Measurements from ENCODE around the gene PLIN5.
"Not testable (repeated sequence)": the region's sequence is repeated elsewhere in the genome, so short reads cannot be mapped to it uniquely, and the experiment has no call there.

PLIN5 gene

DNA sequence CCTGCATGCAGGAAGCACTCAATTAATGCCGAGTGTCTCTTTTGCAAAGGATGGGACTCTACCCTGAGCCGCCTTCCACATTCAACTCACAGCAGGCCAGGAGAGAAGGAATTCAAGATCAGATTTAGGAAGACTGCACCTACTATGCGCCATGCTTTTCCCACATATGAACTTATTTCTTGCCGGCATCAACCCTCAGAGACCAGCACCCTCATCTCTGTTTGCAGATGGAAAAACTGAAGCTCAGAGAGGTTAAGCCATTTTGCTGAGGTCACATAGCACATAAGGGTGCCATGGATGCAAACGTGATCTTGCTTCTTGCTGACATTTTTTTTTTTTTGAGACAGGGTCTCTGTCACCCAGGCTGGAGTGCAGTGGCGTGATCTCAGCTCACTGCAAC is 38.7 kb upstream of the PLIN5 start:
- DNase-seq (ENCODE audit: extremely low read depth, low read depth), result no peak
- TF ChIP-seq CTCF (IDR thresholded peaks at IDR 0.05; ENCODE audit: low read depth, low read length), result no peak

- no peak for DNase-seq (ENCODE audit: extremely low read depth, low read depth)
- no peak for TF ChIP-seq CTCF (IDR thresholded peaks at IDR 0.05; ENCODE audit: low read depth, low read length)
Observed at GRCh38 chr19:4571305-4571917, 36.4 kb upstream of the PLIN5 start.

- no peak for DNase-seq (ENCODE audit: extremely low read depth, low read depth)
- no peak for TF ChIP-seq CTCF (IDR thresholded peaks at IDR 0.05; ENCODE audit: low read depth, low read length)
Observed at GRCh38 chr19:4570916-4571304, 35.9 kb upstream of the PLIN5 start.

DNA sequence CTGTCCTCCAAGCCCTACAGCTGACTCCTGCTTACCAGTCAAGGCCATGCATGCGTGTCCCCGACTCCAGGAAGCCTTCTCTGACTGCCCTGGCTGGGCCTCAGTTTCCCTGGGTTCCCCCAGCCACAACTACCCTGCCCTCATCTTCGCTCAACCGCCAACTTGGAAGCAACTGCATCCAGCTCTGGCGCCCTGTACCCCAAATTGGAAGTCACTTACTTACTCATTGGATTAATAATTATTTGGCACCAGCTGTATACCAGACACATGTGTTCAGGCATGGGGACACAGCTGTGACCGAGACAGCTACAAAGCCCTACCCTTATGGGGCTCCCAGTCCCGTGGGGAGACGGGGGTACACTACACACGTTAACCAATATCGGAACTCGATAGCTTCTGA is 35.4 kb upstream of the PLIN5 start:
- DNase-seq (ENCODE audit: extremely low read depth, low read depth), result no peak
- no peak for TF ChIP-seq CTCF (IDR thresholded peaks at IDR 0.05; ENCODE audit: low read depth, low read length)

GRCh38 chr19:4568886-4569285 is 33.9 kb upstream of the PLIN5 start:
- DNase-seq (ENCODE audit: extremely low read depth, low read depth), result no peak
- no peak for TF ChIP-seq CTCF (IDR thresholded peaks at IDR 0.05; ENCODE audit: low read depth, low read length)

DNA sequence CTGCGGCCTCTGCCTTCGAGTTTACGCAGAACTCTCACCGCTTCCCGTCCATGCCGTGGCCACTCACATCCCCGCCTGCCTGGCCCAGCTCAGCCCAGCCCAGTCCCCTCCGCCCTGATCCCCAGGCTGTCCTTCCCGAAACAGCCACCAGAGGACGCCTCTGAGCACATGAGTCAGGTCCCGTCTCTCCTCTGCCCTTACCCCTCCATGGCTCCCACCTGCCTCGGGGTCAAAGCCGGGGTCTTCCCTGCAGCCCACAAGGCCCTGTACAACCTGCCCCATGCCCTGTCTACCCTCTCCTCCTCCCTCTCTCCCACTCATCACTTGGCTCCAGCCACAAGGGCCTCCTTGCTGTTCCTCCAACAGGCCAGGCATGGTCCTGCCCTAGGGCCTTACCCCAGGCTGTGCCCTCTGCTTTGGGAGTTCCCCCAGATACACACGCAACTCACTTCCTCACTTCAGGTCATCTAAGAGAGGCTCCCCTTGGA is 32.6 kb upstream of the PLIN5 start:
- no peak for DNase-seq (ENCODE audit: extremely low read depth, low read depth)
- peak; percentile 85 for TF ChIP-seq CTCF (IDR thresholded peaks at IDR 0.05; ENCODE audit: low read depth, low read length)

GRCh38 chr19:4566402-4567051 is 31.5 kb upstream of the PLIN5 start:
- no peak for TF ChIP-seq CTCF (IDR thresholded peaks at IDR 0.05; ENCODE audit: low read depth, low read length)
- no peak for DNase-seq (ENCODE audit: extremely low read depth, low read depth)

DNA sequence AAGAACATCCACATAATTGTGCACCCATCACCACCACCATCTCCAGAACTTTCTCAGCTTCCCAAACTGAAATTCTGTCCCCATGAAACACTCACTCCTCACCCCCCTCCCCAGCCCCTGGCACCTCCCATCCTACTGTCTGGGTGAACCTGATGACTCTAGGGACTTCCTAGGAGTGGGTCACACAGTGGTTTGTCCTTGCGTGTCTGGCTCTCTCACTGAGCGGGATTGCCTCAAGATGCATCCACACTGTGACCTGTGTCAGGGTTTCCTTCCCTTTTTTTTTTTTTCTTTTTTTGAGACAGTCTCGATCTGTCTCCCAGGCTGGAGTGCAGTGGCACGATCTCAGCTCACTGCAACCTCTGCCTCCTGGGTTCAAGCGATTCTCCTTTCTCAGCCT is 28.5 kb upstream of the PLIN5 start:
- DNase-seq (ENCODE audit: extremely low read depth, low read depth), result not testable (repeated sequence)

DNA sequence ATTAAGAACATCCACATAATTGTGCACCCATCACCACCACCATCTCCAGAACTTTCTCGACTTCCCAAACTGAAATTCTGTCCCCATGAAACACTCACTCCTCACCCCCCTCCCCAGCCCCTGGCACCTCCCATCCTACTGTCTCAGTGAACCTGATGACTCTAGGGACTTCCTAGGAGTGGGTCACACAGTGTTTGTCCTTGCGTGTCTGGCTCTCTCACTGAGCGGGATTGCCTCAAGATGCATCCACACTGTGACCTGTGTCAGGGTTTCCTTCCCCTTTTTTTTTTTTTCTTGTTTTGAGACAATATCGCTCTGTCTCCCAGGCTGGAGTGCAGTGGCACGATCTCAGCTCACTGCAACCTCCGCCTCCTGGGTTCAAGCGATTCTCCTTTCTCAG is 27.1 kb upstream of the PLIN5 start:
- not testable (repeated sequence) for DNase-seq (ENCODE audit: extremely low read depth, low read depth)
